Mesothelial cell of epicardium (in vitro differentiated cells): Measurements from ENCODE around the gene SCN1B. TPM values are rescaled to one million over a fixed set of nuclear protein-coding genes. Genes with fewer than 3 reads are reported as not detected.

Source experiments
- DNase-seq, 2 experiments: peaks; one replicate each; pipeline ENCODE4 v3.0.0; 2021; ENCODE audit warnings: low spot score in 2 of 2; ENCODE audit not compliant: unreplicated experiment in 2 of 2
- H3K27ac Mint-ChIP-seq: 2 replicates; pipeline ENCODE4 v1.8.0; 2021; ENCODE audit warnings: mixed read lengths
- H3K27me3 Mint-ChIP-seq: 2 replicates; pipeline ENCODE4 v1.8.0; 2021; ENCODE audit warnings: low read depth, mixed read lengths
- H3K36me3 Mint-ChIP-seq: 2 replicates; pipeline ENCODE4 v1.8.0; 2021; ENCODE audit warnings: mixed read lengths
- H3K4me1 Mint-ChIP-seq: 2 replicates; pipeline ENCODE4 v1.8.0; 2021; ENCODE audit warnings: mixed read lengths
- H3K4me3 Mint-ChIP-seq: 2 replicates; pipeline ENCODE4 v1.8.0; 2021; ENCODE audit warnings: mild to moderate bottlenecking, moderate library complexity, mixed read lengths
- H3K9me3 Mint-ChIP-seq: 2 replicates; pipeline ENCODE4 v1.8.0; 2021; ENCODE audit warnings: mixed read lengths
- CTCF ChIP-seq: fragments of 200-600 bp; sonication (generic); IDR thresholded peaks from one replicate; pipeline ENCODE4 v1.5.0; 2021; ENCODE audit warnings: antibody characterized with exemption; ENCODE audit not compliant: unreplicated experiment
- total RNA-seq: library from RNA; stranded (reverse); gene quantifications from 3 replicates; pipeline ENCODE4 v1.2.1, GENCODE V29; 2021

Gene SCN1B
- total RNA-seq, 1 donor from 2014 or later: 2.8 TPM

GRCh38 chr19:35040826-35041547, 10.7 kb downstream of the SCN1B start:
- Mint-ChIP-seq H3K4me3 (peak overlapping the region; percentile 53), H3K4me1 (peaks cover 27% of the 10 kb centered on the region), H3K9me3 (no peaks in the 10 kb centered on the region), H3K27me3 (no peaks in the 10 kb centered on the region), H3K36me3 (no peaks in the 10 kb centered on the region), H3K27ac (no peak overlapping the region)
- TF ChIP-seq CTCF: no peak
- no peak for DNase-seq

- Mint-ChIP-seq H3K27me3 (no peaks in the 10 kb centered on the region), H3K4me1 (peaks cover 27% of the 10 kb centered on the region), H3K4me3 (peak within 1 kb of the TSS; percentile 53), H3K9me3 (no peaks in the 10 kb centered on the region), H3K36me3 (no peaks in the 10 kb centered on the region), H3K27ac (no peak within 1 kb of the TSS)
- DNase-seq: no peak
- no peak for TF ChIP-seq CTCF
Observed at GRCh38 chr19:35041548-35042055, 11.3 kb downstream of the SCN1B start, which contains the start of gene HPN. HPN (plus strand) TSS chr19:35041721; CDS start chr19:35042507, 786 bp downstream.

- Mint-ChIP-seq H3K4me1 (peaks cover 27% of the 10 kb centered on the region), H3K36me3 (no peaks in the 10 kb centered on the region), H3K4me3 (peak overlapping the region; percentile 53), H3K27me3 (no peaks in the 10 kb centered on the region), H3K9me3 (no peaks in the 10 kb centered on the region), H3K27ac (no peak overlapping the region)
- no peak for TF ChIP-seq CTCF
- no peak for DNase-seq
Observed at GRCh38 chr19:35042056-35042730, 11.9 kb downstream of the SCN1B start.

- H3K9me3 Mint-ChIP-seq: no peaks in the 10 kb centered on the region
Observed at GRCh38 chr19:35042954-35043604, 12.8 kb downstream of the SCN1B start.

More at GRCh38 chr19:35042954-35043604, 12.8 kb downstream of the SCN1B start:
- peaks cover 27% of the 10 kb centered on the region for H3K4me1 Mint-ChIP-seq
- TF ChIP-seq CTCF: no peak
- no peaks in the 10 kb centered on the region for H3K36me3 Mint-ChIP-seq
- no peak for DNase-seq
- no peaks in the 10 kb centered on the region for H3K27me3 Mint-ChIP-seq
- H3K4me3 Mint-ChIP-seq: peak overlapping the region; percentile 53
- H3K27ac Mint-ChIP-seq: no peak overlapping the region
